CD4-positive, alpha-beta T cell (primary cell): ENCODE measurements around the gene KRTAP10-7. TPM values are rescaled to one million over a fixed set of nuclear protein-coding genes. Genes with fewer than 3 reads are reported as not detected.
"Not testable (repeated sequence)": the region's sequence is repeated elsewhere in the genome, so short reads cannot be mapped to it uniquely, and the experiment has no call there.

Source experiments
- ATAC-seq: fragments of 200-7000 bp; cut with Tn5 transposase; one replicate; pipeline ENCODE4 v1.10.0; 2022; ENCODE audit warnings: mild to moderate bottlenecking; ENCODE audit not compliant: poor library complexity
- CTCF ChIA-PET: fragments of 350-600 bp; sonication (Branson Sonifier 250); formaldehyde crosslinking; loops from one replicate; lab custom pipeline; 2021; ENCODE audit warnings: antibody characterized with exemption, inconsistent platforms; lab: Charles Lee
- POLR2A ChIA-PET: fragments of 350-600 bp; sonication (Branson Sonifier 250); formaldehyde crosslinking; loops from one replicate; lab custom pipeline; 2021; ENCODE audit warnings: antibody characterized with exemption, inconsistent platforms; lab: Charles Lee
- DNase-seq, 14 experiments: peaks; one replicate each; pipeline ENCODE4 v3.0.0-alpha.2; 2013 to 2020; ENCODE audit warnings: mixed read lengths in 2 of 14
- H3K27ac ChIP-seq, 2 donors: one replicate each; pipeline versions ENCODE4 v1.5.1 to v1.7.0; 2013; ENCODE audit warnings: low read length in 2 of 2, low read depth in 1 of 2, mild to moderate bottlenecking in 1 of 2
- H3K27me3 ChIP-seq, 2 experiments: 1 replicate in 1 of 2; 2 replicates in 1 of 2; pipeline versions ENCODE4 v1.6.1 to v1.7.0; 2013; ENCODE audit warnings: low read length in 2 of 2, control low read depth in 1 of 2, mild to moderate bottlenecking in 1 of 2, moderate library complexity in 1 of 2; ENCODE audit not compliant: insufficient read depth in 2 of 2, control insufficient read depth in 1 of 2
- H3K36me3 ChIP-seq: one replicate; pipeline ENCODE4 v1.6.1; 2013; ENCODE audit warnings: low read length, control low read depth; ENCODE audit not compliant: insufficient read depth
- H3K4me1 ChIP-seq: one replicate; pipeline ENCODE4 v1.6.1; 2013; ENCODE audit warnings: low read length, control low read depth; ENCODE audit not compliant: insufficient read depth
- H3K4me3 ChIP-seq: one replicate; pipeline ENCODE4 v1.5.1; 2013; ENCODE audit warnings: mild to moderate bottlenecking, low read length, moderate library complexity
- H3K9me3 ChIP-seq, 2 experiments: 1 replicate in 1 of 2; 2 replicates in 1 of 2; pipeline versions ENCODE4 v1.6.1 to v1.7.0; 2013; ENCODE audit warnings: low read length in 2 of 2, mild to moderate bottlenecking in 2 of 2, control low read depth in 1 of 2, moderate library complexity in 1 of 2; ENCODE audit not compliant: control insufficient read depth in 1 of 2, insufficient read depth in 1 of 2
- H3K27ac Mint-ChIP-seq: one replicate; pipeline ENCODE4 v1.8.0; 2020; ENCODE audit warnings: mixed read lengths
- H3K27me3 Mint-ChIP-seq: one replicate; pipeline ENCODE4 v1.8.0; 2021; ENCODE audit warnings: mixed read lengths
- H3K36me3 Mint-ChIP-seq: one replicate; pipeline ENCODE4 v1.8.0; 2021; ENCODE audit warnings: low read depth, mixed read lengths
- H3K4me1 Mint-ChIP-seq: one replicate; pipeline ENCODE4 v1.8.0; 2021; ENCODE audit warnings: low read depth, mixed read lengths
- H3K4me3 Mint-ChIP-seq: one replicate; pipeline ENCODE4 v1.8.0; 2020; ENCODE audit warnings: mild to moderate bottlenecking, mixed read lengths
- H3K9me3 Mint-ChIP-seq: one replicate; pipeline ENCODE4 v1.8.0; 2020; ENCODE audit warnings: mixed read lengths
- intact Hi-C, 2 experiments: fragments of 100-400 bp; cut with DNase I in 1 of 2; cut with micrococcal nuclease in 1 of 2; formaldehyde crosslinking; loops; one replicate each; pipeline versions ENCODE4 v1.15.1 to v1.9.0; 2023 to 2025; cut with DNase I, micrococcal nuclease
- total RNA-seq, 174 experiments: library from RNA in 2 of 174; stranded (reverse) in 2 of 174; gene quantifications; one replicate each; pipeline ENCODE4 v1.2.3 and lab custom pipeline; 2021 to 2026
- TF ChIP-seq, protein P1 (sequence below): fragments of 200-600 bp; IDR thresholded peaks from one replicate; pipeline ENCODE4 v1.8.0; 2022; ENCODE audit warnings: antibody characterized with exemption, mild to moderate bottlenecking

The KRTAP10-7 gene
- total RNA-seq, 2 experiments from 2014 or later: not detected

DNA sequence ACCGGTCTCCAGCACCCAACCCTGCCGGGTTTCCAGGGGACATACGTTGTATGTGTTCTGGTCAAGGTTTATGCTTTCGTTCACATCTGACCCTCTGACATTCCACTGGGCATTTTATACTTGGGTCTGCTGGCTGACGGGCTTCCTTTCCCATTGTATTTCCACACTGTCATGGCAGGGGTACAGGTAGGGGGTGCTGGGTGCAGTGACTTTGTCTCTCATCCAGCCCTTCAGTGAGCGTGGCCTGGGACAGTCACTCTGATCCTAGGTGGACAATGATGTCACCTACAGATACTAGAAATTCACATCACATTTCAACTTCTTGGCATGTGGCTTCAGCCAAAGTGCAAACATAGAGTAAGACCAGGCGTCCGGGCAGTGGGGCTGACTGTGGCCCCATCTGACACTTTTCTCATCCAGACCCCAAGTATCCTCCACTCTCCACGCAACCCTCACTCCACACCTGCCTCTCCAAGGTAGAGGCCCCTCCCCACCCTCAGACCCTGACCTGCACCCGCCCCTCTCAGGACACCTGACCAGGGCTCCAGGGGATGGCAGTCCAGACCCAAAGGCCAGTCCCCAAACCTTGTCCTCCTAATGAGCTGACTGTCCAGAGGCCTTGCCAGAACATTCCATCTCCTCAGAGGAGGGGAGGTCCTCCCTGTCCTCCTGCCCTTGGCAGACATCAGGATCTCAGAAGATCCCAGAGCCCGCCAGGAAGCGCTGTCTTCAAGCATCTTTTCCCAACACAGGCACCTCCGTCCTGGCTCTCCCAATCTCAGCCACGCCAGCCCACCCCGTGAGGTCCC lies 36.0 kb downstream of the KRTAP10-7 start:
- CTCF ChIA-PET: no interaction called here
- Mint-ChIP-seq H3K36me3 (peaks cover 9% of the 10 kb centered on the region), H3K4me1 (no peaks in the 10 kb centered on the region), H3K4me3 (no peak overlapping the region), H3K9me3 (peaks cover 11% of the 10 kb centered on the region), H3K27ac (no peak overlapping the region), H3K27me3 (no peaks in the 10 kb centered on the region)
- POLR2A ChIA-PET: no interaction called here
- Histone ChIP-seq H3K36me3 (no peaks in the 10 kb centered on the region), H3K4me3 (no peak overlapping the region), H3K27me3 (peaks cover 0 to 2% of the 10 kb centered on the region in 2 experiments), H3K4me1 (no peaks in the 10 kb centered on the region), H3K27ac (no peak overlapping the region), H3K9me3 (peaks cover 18 to 26% of the 10 kb centered on the region in 2 experiments)
- ATAC-seq: no peak
- intact Hi-C loops: no loop called here
- TF ChIP-seq, protein P1, sequence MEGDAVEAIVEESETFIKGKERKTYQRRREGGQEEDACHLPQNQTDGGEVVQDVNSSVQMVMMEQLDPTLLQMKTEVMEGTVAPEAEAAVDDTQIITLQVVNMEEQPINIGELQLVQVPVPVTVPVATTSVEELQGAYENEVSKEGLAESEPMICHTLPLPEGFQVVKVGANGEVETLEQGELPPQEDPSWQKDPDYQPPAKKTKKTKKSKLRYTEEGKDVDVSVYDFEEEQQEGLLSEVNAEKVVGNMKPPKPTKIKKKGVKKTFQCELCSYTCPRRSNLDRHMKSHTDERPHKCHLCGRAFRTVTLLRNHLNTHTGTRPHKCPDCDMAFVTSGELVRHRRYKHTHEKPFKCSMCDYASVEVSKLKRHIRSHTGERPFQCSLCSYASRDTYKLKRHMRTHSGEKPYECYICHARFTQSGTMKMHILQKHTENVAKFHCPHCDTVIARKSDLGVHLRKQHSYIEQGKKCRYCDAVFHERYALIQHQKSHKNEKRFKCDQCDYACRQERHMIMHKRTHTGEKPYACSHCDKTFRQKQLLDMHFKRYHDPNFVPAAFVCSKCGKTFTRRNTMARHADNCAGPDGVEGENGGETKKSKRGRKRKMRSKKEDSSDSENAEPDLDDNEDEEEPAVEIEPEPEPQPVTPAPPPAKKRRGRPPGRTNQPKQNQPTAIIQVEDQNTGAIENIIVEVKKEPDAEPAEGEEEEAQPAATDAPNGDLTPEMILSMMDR: no peak
- DNase-seq: peak in 1 of 14 experiments; percentile 5

DNA sequence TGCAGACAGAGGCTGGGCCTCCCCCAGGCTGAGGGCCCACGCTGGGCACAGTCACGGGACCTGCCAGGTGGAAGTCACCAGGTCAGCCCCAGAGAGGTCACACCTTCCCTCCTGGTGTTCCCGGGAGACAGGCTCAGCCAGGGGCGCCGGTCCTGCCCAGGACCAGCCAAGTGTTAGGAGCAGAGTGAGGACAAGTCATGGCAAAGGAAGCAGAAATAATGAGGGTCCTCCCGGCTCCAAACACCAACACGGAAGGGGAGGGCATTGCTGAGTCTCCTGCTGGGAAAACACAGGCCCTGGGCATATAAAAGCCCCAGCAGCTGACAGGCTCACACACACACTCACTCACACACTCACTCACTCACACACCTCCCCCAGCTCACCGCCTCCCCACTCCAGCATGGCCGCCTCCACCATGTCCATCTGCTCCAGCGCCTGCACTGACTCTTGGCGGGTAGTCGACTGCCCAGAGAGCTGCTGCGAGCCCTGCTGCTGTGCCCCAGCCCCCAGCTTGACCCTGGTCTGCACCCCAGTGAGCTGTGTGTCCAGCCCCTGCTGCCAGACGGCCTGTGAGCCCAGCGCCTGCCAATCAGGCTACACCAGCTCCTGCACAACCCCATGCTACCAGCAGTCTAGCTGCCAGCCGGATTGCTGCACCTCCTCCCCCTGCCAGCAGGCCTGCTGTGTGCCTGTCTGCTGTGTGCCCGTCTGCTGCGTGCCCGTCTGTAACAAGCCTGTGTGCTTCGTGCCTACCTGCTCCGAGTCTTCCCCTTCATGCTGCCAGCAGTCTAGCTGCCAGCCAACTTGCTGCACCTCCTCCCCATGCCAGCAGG lies 36.8 kb downstream of the KRTAP10-7 start, which contains the start of gene KRTAP10-10:
KRTAP10-10 (plus strand) TSS at position 339 of the 833 bp plus-strand sequence; CDS start at position 401, 62 bp downstream.
- H3K27me3 ChIP-seq: peaks cover 0 to 2% of the 10 kb centered on the region in 2 experiments
- H3K9me3 ChIP-seq: peaks cover 15 to 22% of the 10 kb centered on the region in 2 experiments
- POLR2A ChIA-PET: no interaction called here
- H3K9me3 Mint-ChIP-seq: peaks cover 9% of the 10 kb centered on the region
- H3K27ac Mint-ChIP-seq: no peak within 1 kb of the TSS
- peak in 1 of 14 experiments; percentile 7 for DNase-seq
- H3K36me3 ChIP-seq: no peaks in the 10 kb centered on the region
- intact Hi-C loops: no loop called here
- peaks cover 6% of the 10 kb centered on the region for H3K36me3 Mint-ChIP-seq
- H3K4me1 Mint-ChIP-seq: no peaks in the 10 kb centered on the region
- TF ChIP-seq, protein P1: no peak
- no peak within 1 kb of the TSS for H3K4me3 Mint-ChIP-seq
- H3K27ac ChIP-seq: no peak within 1 kb of the TSS
- H3K4me3 ChIP-seq: no peak within 1 kb of the TSS
- ATAC-seq: no peak
- CTCF ChIA-PET: no interaction called here
- H3K4me1 ChIP-seq: no peaks in the 10 kb centered on the region
- no peaks in the 10 kb centered on the region for H3K27me3 Mint-ChIP-seq

DNA sequence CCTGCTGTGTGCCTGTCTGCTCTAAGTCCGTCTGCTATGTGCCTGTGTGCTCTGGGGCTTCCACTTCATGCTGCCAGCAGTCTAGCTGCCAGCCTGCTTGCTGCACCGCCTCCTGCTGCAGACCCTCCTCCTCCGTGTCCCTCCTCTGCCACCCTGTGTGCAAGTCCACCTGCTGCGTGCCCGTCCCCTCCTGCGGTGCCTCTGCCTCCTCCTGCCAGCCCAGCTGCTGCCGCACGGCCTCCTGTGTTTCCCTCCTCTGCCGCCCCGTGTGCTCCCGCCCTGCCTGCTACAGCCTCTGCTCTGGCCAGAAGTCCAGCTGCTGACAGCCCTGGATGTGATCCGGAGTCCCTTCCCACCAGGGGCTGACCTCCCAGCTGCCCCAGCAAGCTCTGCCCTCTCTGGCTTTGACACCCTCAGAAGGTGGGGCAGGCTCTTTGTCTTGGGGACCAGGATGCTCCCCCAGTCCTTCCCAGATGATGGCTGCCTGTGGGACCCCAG lies 37.5 kb downstream of the KRTAP10-7 start:
- H3K4me1 ChIP-seq, H3K27me3 Mint-ChIP-seq, CTCF ChIA-PET, H3K4me3 ChIP-seq, ATAC-seq, H3K36me3 ChIP-seq, H3K27me3 ChIP-seq, H3K36me3 Mint-ChIP-seq, H3K4me1 Mint-ChIP-seq, H3K4me3 Mint-ChIP-seq, H3K27ac ChIP-seq, DNase-seq, POLR2A ChIA-PET, intact Hi-C loops, H3K27ac Mint-ChIP-seq: not testable (repeated sequence)
- peaks cover 9 to 17% of the 10 kb centered on the region in 2 experiments for H3K9me3 ChIP-seq
- peaks cover 10% of the 10 kb centered on the region for H3K9me3 Mint-ChIP-seq

DNA sequence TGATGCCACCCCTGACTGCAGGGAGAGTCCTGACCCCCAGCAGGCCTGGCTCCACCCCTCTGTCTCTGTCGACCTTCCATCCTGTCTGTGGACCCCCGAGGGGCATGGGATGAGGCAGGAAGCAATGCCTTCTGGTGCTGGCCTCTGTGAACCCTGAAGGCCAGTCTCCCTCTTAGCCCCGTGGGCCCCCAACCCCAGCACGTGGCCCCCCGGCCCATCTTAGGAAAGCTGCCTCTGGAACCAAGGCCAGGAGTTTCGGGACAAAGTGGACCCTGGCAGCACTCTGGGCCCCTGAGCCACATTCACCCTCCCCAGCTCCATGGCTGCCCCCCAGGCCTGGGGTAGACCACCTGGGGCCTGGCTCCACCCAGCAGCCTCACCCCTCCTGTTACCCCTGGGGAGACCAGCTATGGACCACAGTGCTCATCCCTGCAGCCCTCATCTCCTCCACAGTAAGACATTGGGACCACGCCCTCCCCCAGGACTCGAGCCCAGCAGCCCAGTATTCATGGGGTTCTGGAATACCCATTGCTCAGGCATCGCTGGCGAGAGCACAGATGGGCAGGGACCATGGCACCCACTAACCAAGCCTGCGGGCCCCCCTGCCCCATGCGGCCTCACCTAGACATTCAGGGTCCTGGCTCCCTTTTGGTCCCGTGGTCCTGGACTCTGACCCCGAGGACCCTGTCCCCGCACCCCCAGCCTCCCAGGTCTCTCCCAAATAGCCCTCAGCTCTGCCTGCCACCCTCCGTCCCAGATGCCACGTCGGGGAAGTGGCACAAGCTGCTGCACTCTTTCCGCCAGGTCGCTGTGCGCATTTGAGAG lies 38.3 kb downstream of the KRTAP10-7 start:
- H3K4me3 ChIP-seq, intact Hi-C loops, H3K27ac ChIP-seq, H3K27me3 ChIP-seq, H3K36me3 Mint-ChIP-seq, H3K27ac Mint-ChIP-seq, H3K4me1 ChIP-seq, CTCF ChIA-PET, POLR2A ChIA-PET, H3K27me3 Mint-ChIP-seq, H3K4me3 Mint-ChIP-seq, ATAC-seq, DNase-seq, H3K9me3 Mint-ChIP-seq, H3K4me1 Mint-ChIP-seq, H3K36me3 ChIP-seq: not testable (repeated sequence)
- peaks cover 11% of the 10 kb centered on the region in 2 experiments for H3K9me3 ChIP-seq
